Lung (tissue), 12 donors: ENCODE data around the gene FTH1. TPM values are rescaled to one million over a fixed set of nuclear protein-coding genes. Genes with fewer than 3 reads are reported as not detected.
A peak's percentile ranks its signal among the peaks of the same experiment; 100 is the strongest.
"Not testable (repeated sequence)": the region's sequence is repeated elsewhere in the genome, so short reads cannot be mapped to it uniquely, and the experiment has no call there.

Experiments used
- ATAC-seq: fragments of 200-7000 bp; cut with Tn5 transposase; one replicate; pipeline ENCODE4 v1.9.1; 2020; ENCODE audit warnings: moderate number of reproducible peaks; ENCODE audit not compliant: insufficient read depth, low FRiP score
- DNase-seq, 3 donors: peaks; one replicate each; pipeline ENCODE4 v3.0.0-alpha.2; 2013 to 2017
- H3K27ac ChIP-seq, 2 donors: one replicate each; pipeline ENCODE4 v1.5.1; 2013; ENCODE audit warnings: mild to moderate bottlenecking in 2 of 2, moderate library complexity in 2 of 2, control low read depth in 1 of 2, inconsistent platforms in 1 of 2, low read depth in 1 of 2, low read length in 1 of 2
- H3K27me3 ChIP-seq, 3 donors: one replicate each; pipeline ENCODE4 v1.5.1; 2013; ENCODE audit warnings: low read length in 2 of 3; ENCODE audit not compliant: control insufficient read depth in 3 of 3, insufficient read depth in 3 of 3
- H3K36me3 ChIP-seq, 4 donors: one replicate each; pipeline ENCODE4 v1.5.1; 2013; ENCODE audit warnings: low read length in 4 of 4, mild to moderate bottlenecking in 1 of 4, moderate library complexity in 1 of 4; ENCODE audit not compliant: control insufficient read depth in 4 of 4, insufficient read depth in 4 of 4
- H3K4me1 ChIP-seq, 5 donors: one replicate each; pipeline ENCODE4 v1.5.1; 2013; ENCODE audit warnings: low read length in 5 of 5, mild to moderate bottlenecking in 2 of 5, moderate library complexity in 1 of 5; ENCODE audit not compliant: control insufficient read depth in 5 of 5, insufficient read depth in 5 of 5
- H3K4me3 ChIP-seq: one replicate; pipeline ENCODE4 v1.5.1; 2013; ENCODE audit warnings: mild to moderate bottlenecking, control low read depth, moderate library complexity
- H3K9ac ChIP-seq, 2 donors: one replicate each; pipeline ENCODE4 v1.5.1; 2013; ENCODE audit warnings: low read length in 2 of 2, control low read depth in 1 of 2; ENCODE audit not compliant: insufficient read depth in 1 of 2
- H3K9me3 ChIP-seq, 4 donors: one replicate each; pipeline ENCODE4 v1.5.1; 2013; ENCODE audit warnings: low read length in 3 of 4, mild to moderate bottlenecking in 1 of 4, moderate library complexity in 1 of 4; ENCODE audit not compliant: control insufficient read depth in 4 of 4, insufficient read depth in 3 of 4
- CTCF ChIP-seq: IDR thresholded peaks from 2 replicates; pipeline ENCODE4 v1.5.1; 2012; ENCODE audit warnings: mild to moderate bottlenecking; ENCODE audit errors: control extremely low read depth, extremely low read depth
- WGBS, 2 donors: extraction: QIAGEN DNeasy Blood & Tissue Kit; methylation state at CpG; one replicate each; pipeline ENCODE4 v1.1.7; 2013; 5-methylcytosine and 5-hydroxymethylcytosine counted together
- polyA plus RNA-seq, 2 donors: library from polyadenylated mRNA; stranded (reverse); fragments of 200-250 nt; gene quantifications; one replicate each; pipeline ENCODE4 v1.2.1, GENCODE V29; 2013
- total RNA-seq, 2 donors: library from RNA; depleted of rRNA in 1 of 2; stranded (reverse); fragments of >200 nt in 1 of 2; gene quantifications; one replicate each; pipeline ENCODE4 v1.2.1, GENCODE V29; 2014 to 2021
- donor health status: control.
- donor health status: control.
- donor health status: Bipolar disorder and iron deficiency.
- donor health status: healthy.
- donor health status: DM: yes; HTN: yes; CAD: no.

The FTH1 gene
- total and polyA plus RNA-seq, 4 donors = 1,737 to 24,273 (median 5,185) TPM

GRCh38 chr11:61968758-61969390 lies 1.4 kb upstream of the FTH1 start:
- Histone ChIP-seq H3K27me3 (no peaks in the 10 kb centered on the region), H3K4me1 (peaks cover 21 to 51% (median 29%) of the 10 kb centered on the region in 5 donors), H3K36me3 (peaks cover 3 to 25% (median 11%) of the 10 kb centered on the region in 4 donors), H3K9ac (peak overlapping the region; percentile 61 to 86), H3K27ac (peak overlapping the region; percentile 92 to 98), H3K4me3 (no peak overlapping the region), H3K9me3 (no peaks in the 10 kb centered on the region)
- TF ChIP-seq CTCF = no peak
- WGBS, 2 donors = 90 to 92% methylated on average over 16 of the region's 16 CpGs
- ATAC-seq (no peak), DNase-seq (no peak)

GRCh38 chr11:61967924-61968757 lies 707 bp upstream of the FTH1 start:
- H3K9me3 ChIP-seq = no peaks in the 10 kb centered on the region
- H3K36me3 ChIP-seq = peaks cover 4 to 26% (median 17%) of the 10 kb centered on the region in 4 donors
- ATAC-seq (no peak), DNase-seq (peak in 2 of 3 donors; percentile 43 to 52)
- 12 to 15% methylated on average over 43 to 53 of the region's 53 CpGs for WGBS, 2 donors
- no peaks in the 10 kb centered on the region for H3K27me3 ChIP-seq
- H3K27ac ChIP-seq = peak overlapping the region; percentile 92 to 98
- peak overlapping the region; percentile 34 for H3K4me3 ChIP-seq
- no peak for TF ChIP-seq CTCF
- H3K4me1 ChIP-seq = peaks cover 16 to 44% (median 28%) of the 10 kb centered on the region in 5 donors
- H3K9ac ChIP-seq = peak overlapping the region; percentile 61 to 86

- peak overlapping the region; percentile 93 for H3K4me3 ChIP-seq
- TF ChIP-seq CTCF = no peak
- 0 to 1% methylated on average over 13 of the region's 13 CpGs for WGBS, 2 donors
Observed at GRCh38 chr11:61966734-61967115, 709 bp downstream of the FTH1 start.

GRCh38 chr11:61964666-61965271 lies 2.7 kb downstream of the FTH1 start:
- Histone ChIP-seq H3K4me1 (peaks cover 0 to 20% (median 16%) of the 10 kb centered on the region in 5 donors), H3K27ac (peak overlapping the region in 1 of 2 donors; percentile 38), H3K9ac (peak overlapping the region in 1 of 2 donors; percentile 45), H3K36me3 (peaks cover 4 to 42% (median 21%) of the 10 kb centered on the region in 4 donors), H3K4me3 (peak overlapping the region; percentile 93)
- not testable (repeated sequence) for ATAC-seq, H3K9me3 ChIP-seq, H3K27me3 ChIP-seq, DNase-seq
- WGBS, 2 donors = 44 to 49% methylated on average over 9 of the region's 9 CpGs

More at GRCh38 chr11:61966734-61967115, 709 bp downstream of the FTH1 start:
- Histone ChIP-seq H3K9ac (peak overlapping the region; percentile 63 to 96), H3K9me3 (no peaks in the 10 kb centered on the region), H3K27me3 (no peaks in the 10 kb centered on the region), H3K4me1 (peaks cover 8 to 31% (median 23%) of the 10 kb centered on the region in 5 donors), H3K36me3 (peaks cover 4 to 40% (median 20%) of the 10 kb centered on the region in 4 donors), H3K27ac (peak overlapping the region; percentile 92 to 98)
- DNase-seq (peak in 1 of 3 donors; percentile 39), ATAC-seq (no peak)
